HCEC 1CT (cell line): Measurements from ENCODE around the gene CCDC61.
A peak's percentile ranks its signal among the peaks of the same experiment; 100 is the strongest.

Experiments used
- DNase-seq: peaks from one replicate; pipeline ENCODE4 v3.0.0-alpha.2; 2017

CCDC61 gene

GRCh38 chr19:45994998-45995714 lies at the start of gene CCDC61:
Gene CCDC61, plus strand, starts transcription at chr19:45995467. Its CDS starts 7,552 bp downstream, at chr19:46003019.
- peak; percentile 99 for DNase-seq

GRCh38 chr19:45947926-45948325 lies 47.3 kb upstream of the CCDC61 start:
- DNase-seq = peak; percentile 19

- no peak for DNase-seq
Observed at GRCh38 chr19:45952341-45952685, 43.0 kb upstream of the CCDC61 start.

GRCh38 chr19:45952686-45953505 lies 42.4 kb upstream of the CCDC61 start:
- peak; percentile 35 for DNase-seq

- DNase-seq = peak; percentile 34
Observed at GRCh38 chr19:45953676-45954075, 41.6 kb upstream of the CCDC61 start.

GRCh38 chr19:45954156-45954555 lies 41.1 kb upstream of the CCDC61 start:
- no peak for DNase-seq

GRCh38 chr19:45955905-45956608 lies 39.2 kb upstream of the CCDC61 start:
- no peak for DNase-seq

- no peak for DNase-seq
Observed at GRCh38 chr19:45958320-45958719, 36.9 kb upstream of the CCDC61 start.

GRCh38 chr19:45958769-45959516 lies 36.3 kb upstream of the CCDC61 start:
- DNase-seq = peak; percentile 16

GRCh38 chr19:45959517-45960025 lies 35.7 kb upstream of the CCDC61 start:
- no peak for DNase-seq

- DNase-seq = no peak
Observed at GRCh38 chr19:45960595-45961235, 34.6 kb upstream of the CCDC61 start.

- no peak for DNase-seq
Observed at GRCh38 chr19:45962021-45962420, 33.2 kb upstream of the CCDC61 start.

GRCh38 chr19:45967246-45967645 lies 28.0 kb upstream of the CCDC61 start:
- no peak for DNase-seq

- DNase-seq = no peak
Observed at GRCh38 chr19:45968626-45969025, 26.6 kb upstream of the CCDC61 start.

GRCh38 chr19:45969676-45970075 lies 25.6 kb upstream of the CCDC61 start:
- DNase-seq = no peak

GRCh38 chr19:45971260-45971902 lies 23.9 kb upstream of the CCDC61 start:
- DNase-seq = no peak

- no peak for DNase-seq
Observed at GRCh38 chr19:45972081-45972946, 23.0 kb upstream of the CCDC61 start.

GRCh38 chr19:45972947-45973540 lies 22.2 kb upstream of the CCDC61 start:
- no peak for DNase-seq

- DNase-seq = no peak
Observed at GRCh38 chr19:45973553-45974338, 21.5 kb upstream of the CCDC61 start, which contains the start of gene NOVA2. Gene NOVA2, minus strand, starts transcription at chr19:45973865. Its CDS starts 514 bp downstream, at chr19:45973351.
